ENCODE results near the gene LBHD2.
"Not testable (repeated sequence)": the region's sequence is repeated elsewhere in the genome, so short reads cannot be mapped to it uniquely, and the experiment has no call there.

The LBHD2 gene

GRCh38 chr14:103084021-103084919, at the start of gene LBHD2:
Gene LBHD2 (plus strand): TSS chr14:103084210. CDS start chr14:103086013, 1,803 bp downstream.
- DNase-seq: no peak

- no peak for DNase-seq
These were observed 42.5 kb upstream of the LBHD2 start for GRCh38 chr14:103041464-103041863.

- no peak for DNase-seq
These were observed 40.6 kb upstream of the LBHD2 start for GRCh38 chr14:103043257-103044015.

GRCh38 chr14:103045371-103045869, 38.6 kb upstream of the LBHD2 start:
- DNase-seq: no peak

- not testable (repeated sequence) for DNase-seq
These were observed 36.6 kb upstream of the LBHD2 start for GRCh38 chr14:103047453-103047852.

GRCh38 chr14:103050935-103051334, 33.1 kb upstream of the LBHD2 start:
- no peak for DNase-seq

- no peak for DNase-seq
These were observed 31.6 kb upstream of the LBHD2 start for GRCh38 chr14:103052407-103052806.

- DNase-seq: no peak
These were observed 28.3 kb upstream of the LBHD2 start for GRCh38 chr14:103055695-103056094.

GRCh38 chr14:103056322-103057027, 27.5 kb upstream of the LBHD2 start:
- no peak for DNase-seq

GRCh38 chr14:103057028-103057371, 27.0 kb upstream of the LBHD2 start:
- DNase-seq: peak; percentile 21

- DNase-seq: peak; percentile 76
These were observed 26.4 kb upstream of the LBHD2 start, which contains the start of gene CDC42BPB for GRCh38 chr14:103057372-103058163. Gene CDC42BPB (minus strand): TSS chr14:103057549. CDS start chr14:103057173, 376 bp downstream.

- DNase-seq: no peak
These were observed 25.6 kb upstream of the LBHD2 start for GRCh38 chr14:103058164-103059055.

- no peak for DNase-seq
These were observed 24.5 kb upstream of the LBHD2 start for GRCh38 chr14:103059556-103059955.

GRCh38 chr14:103061482-103061976, 22.5 kb upstream of the LBHD2 start:
- DNase-seq: no peak

- DNase-seq: no peak
These were observed 19.6 kb upstream of the LBHD2 start for GRCh38 chr14:103064436-103064835.

- no peak for DNase-seq
These were observed 19.0 kb upstream of the LBHD2 start for GRCh38 chr14:103064978-103065377.

GRCh38 chr14:103065861-103066260, 18.1 kb upstream of the LBHD2 start:
- no peak for DNase-seq

- no peak for DNase-seq
These were observed 17.6 kb upstream of the LBHD2 start for GRCh38 chr14:103066399-103066798.

- DNase-seq: no peak
These were observed 16.6 kb upstream of the LBHD2 start for GRCh38 chr14:103067231-103067954.
